Stomach (tissue), 4 donors: ENCODE data around the gene ROBO1.

Experiments used
- POLR2A ChIP-seq, 4 donors: fragments of 450-650 bp; IDR thresholded peaks; one replicate each; pipeline ENCODE4 v1.6.1; 2016; ENCODE audit warnings: antibody characterized with exemption in 4 of 4, control low read depth in 2 of 4, mild to moderate bottlenecking in 1 of 4, moderate library complexity in 1 of 4
- POLR2AphosphoS5 ChIP-seq, 3 donors: sonication (generic); formaldehyde crosslinking; IDR thresholded peaks; one replicate each; pipeline ENCODE4 v1.6.1; 2016; ENCODE audit warnings: antibody characterized with exemption in 3 of 3
- TF ChIP-seq, protein P1 (sequence below), 7 experiments: fragments of 450-650 bp in 4 of 7; fragments of 200-600 bp in 3 of 7; sonication (generic) in 3 of 7; IDR thresholded peaks; one replicate each; pipeline ENCODE4 v1.5.1; 2016 to 2019; ENCODE audit warnings: antibody characterized with exemption in 7 of 7, control low read depth in 2 of 7, mild to moderate bottlenecking in 1 of 7

DNA sequence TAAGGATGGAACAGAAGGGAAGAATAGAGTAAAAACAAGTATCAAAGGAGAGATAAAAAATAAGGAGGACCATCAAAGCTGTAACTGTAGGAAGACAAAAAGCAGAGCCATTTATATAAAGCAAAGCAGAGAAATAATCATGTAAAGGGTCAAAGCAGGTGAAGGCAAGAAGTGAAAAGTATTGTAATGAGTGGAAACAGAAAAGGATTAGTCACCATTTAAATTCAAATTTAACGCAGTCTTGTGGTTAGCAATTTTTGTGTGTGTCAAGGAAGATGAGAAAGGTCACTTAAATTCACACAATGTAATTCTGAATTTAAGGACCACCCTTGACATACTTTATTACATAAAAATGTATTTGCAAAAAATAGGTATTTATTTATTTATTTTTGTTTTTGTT is 567.8 kb downstream of the ROBO1 start:
- TF ChIP-seq, protein P1, sequence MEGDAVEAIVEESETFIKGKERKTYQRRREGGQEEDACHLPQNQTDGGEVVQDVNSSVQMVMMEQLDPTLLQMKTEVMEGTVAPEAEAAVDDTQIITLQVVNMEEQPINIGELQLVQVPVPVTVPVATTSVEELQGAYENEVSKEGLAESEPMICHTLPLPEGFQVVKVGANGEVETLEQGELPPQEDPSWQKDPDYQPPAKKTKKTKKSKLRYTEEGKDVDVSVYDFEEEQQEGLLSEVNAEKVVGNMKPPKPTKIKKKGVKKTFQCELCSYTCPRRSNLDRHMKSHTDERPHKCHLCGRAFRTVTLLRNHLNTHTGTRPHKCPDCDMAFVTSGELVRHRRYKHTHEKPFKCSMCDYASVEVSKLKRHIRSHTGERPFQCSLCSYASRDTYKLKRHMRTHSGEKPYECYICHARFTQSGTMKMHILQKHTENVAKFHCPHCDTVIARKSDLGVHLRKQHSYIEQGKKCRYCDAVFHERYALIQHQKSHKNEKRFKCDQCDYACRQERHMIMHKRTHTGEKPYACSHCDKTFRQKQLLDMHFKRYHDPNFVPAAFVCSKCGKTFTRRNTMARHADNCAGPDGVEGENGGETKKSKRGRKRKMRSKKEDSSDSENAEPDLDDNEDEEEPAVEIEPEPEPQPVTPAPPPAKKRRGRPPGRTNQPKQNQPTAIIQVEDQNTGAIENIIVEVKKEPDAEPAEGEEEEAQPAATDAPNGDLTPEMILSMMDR (IDR thresholded peaks at IDR 0.05): no peak
- TF ChIP-seq POLR2AphosphoS5 (IDR thresholded peaks at IDR 0.05) (no peak), POLR2A (IDR thresholded peaks at IDR 0.05) (no peak)
